Gastrocnemius medialis (tissue), 4 donors: Measurements from ENCODE around the gene COMMD2. TPM values are rescaled to one million over a fixed set of nuclear protein-coding genes. Genes with fewer than 3 reads are reported as not detected.
A peak's percentile ranks its signal among the peaks of the same experiment; 100 is the strongest.

Source experiments
- ATAC-seq, 2 donors: fragments of 150-250 bp; one replicate each; pipeline ENCODE4 v1.9.1; 2016
- DNase-seq, 2 donors: peaks; one replicate each; pipeline ENCODE4 v3.0.0-alpha.2; 2019
- H3K27ac ChIP-seq, 4 donors: fragments of 200-600 bp; sonication (generic); 1 replicate in 1 of 4; 2 replicates in 3 of 4; pipeline ENCODE4 v1.5.1; 2016 to 2018; ENCODE audit warnings: mild to moderate bottlenecking in 2 of 4, moderate library complexity in 1 of 4
- H3K27me3 ChIP-seq, 3 donors: fragments of 200-600 bp; sonication (generic) in 2 of 3; 1 replicate in 1 of 3; 2 replicates in 2 of 3; pipeline versions ENCODE4 v1.5.1 to v1.6.0; 2016 to 2019; ENCODE audit warnings: mild to moderate bottlenecking in 1 of 3, moderate library complexity in 1 of 3
- H3K36me3 ChIP-seq, 2 donors: fragments of 200-600 bp; sonication (generic) in 1 of 2; one replicate each; pipeline ENCODE4 v1.5.1; 2017 to 2018
- H3K4me1 ChIP-seq, 2 donors: fragments of 200-600 bp; sonication (generic) in 1 of 2; one replicate each; pipeline ENCODE4 v1.5.1; 2016 to 2017; ENCODE audit warnings: mild to moderate bottlenecking in 2 of 2
- H3K4me3 ChIP-seq, 4 donors: fragments of 200-600 bp; sonication (generic) in 3 of 4; 1 replicate in 1 of 4; 2 replicates in 3 of 4; pipeline ENCODE4 v1.5.1; 2016 to 2019; ENCODE audit warnings: mild to moderate bottlenecking in 2 of 4
- H3K9me3 ChIP-seq, 3 donors: fragments of 200-600 bp; sonication (generic) in 2 of 3; 1 replicate in 1 of 3; 2 replicates in 2 of 3; pipeline ENCODE4 v1.5.1; 2016 to 2019
- CTCF ChIP-seq, 5 experiments: fragments of 450-650 bp in 3 of 5; fragments of 200-600 bp in 2 of 5; sonication (generic) in 2 of 5; IDR thresholded peaks in 4 of 5; conservative IDR thresholded peaks in 1 of 5; 1 replicate in 4 of 5; 2 replicates in 1 of 5; pipeline ENCODE4 v1.5.1; 2016 to 2019; ENCODE audit warnings: antibody characterized with exemption in 5 of 5, mild to moderate bottlenecking in 3 of 5, moderate library complexity in 3 of 5
- POLR2A ChIP-seq, 2 donors: fragments of 450-650 bp; IDR thresholded peaks; one replicate each; pipeline ENCODE4 v1.6.1; 2017; ENCODE audit warnings: antibody characterized with exemption in 2 of 2, mild to moderate bottlenecking in 2 of 2, moderate library complexity in 2 of 2
- in situ Hi-C, 4 donors: fragments of 200-750 bp; cut with MboI; loops; one replicate each; pipeline versions ENCODE4 v1.15.0 to v1.8.0; 2017; ENCODE audit warnings: low sequenced_read_pairs in 4 of 4
- intact Hi-C: fragments of 100-400 bp; cut with DNase I; formaldehyde crosslinking; loops from one replicate; pipeline ENCODE4 v1.15.1; 2023; ENCODE audit warnings: low total_unique reads
- total RNA-seq, 4 donors: library from RNA; depleted of rRNA; stranded (reverse); fragments of >200 nt; gene quantifications; one replicate each; pipeline versions ENCODE4 v1.1.0 to v1.2.3, GENCODE V29; 2016

The COMMD2 gene
- total RNA-seq, 4 donors from 2014 or later: 7.9 to 10.0 (median 8.6) TPM

GRCh38 chr3:149703466-149703865 lies 48.8 kb downstream of the COMMD2 start:
- H3K27ac ChIP-seq: peak overlapping the region in 1 of 4 donors; percentile 5
- ATAC-seq: peak in 1 of 2 donors; percentile 68
- DNase-seq: peak; percentile 17 to 64
- intact Hi-C loops: loop anchor here (5.0 kb wide), 1 partner anchor 46 kb away; the partner anchor contains the start of gene WWTR1
- TF ChIP-seq CTCF (IDR thresholded peaks at IDR 0.05 in 4 of 5, conservative IDR thresholded peaks at IDR 0.05 in 1 of 5): no peak
- TF ChIP-seq POLR2A (IDR thresholded peaks at IDR 0.05): no peak
- H3K4me1 ChIP-seq: no peaks in the 10 kb centered on the region
- in situ Hi-C loops: loop anchor here in 1 of 4 donors (25.0 kb wide), 1 partner anchor 191 kb away; no protein-coding TSS in a partner anchor
- H3K36me3 ChIP-seq: no peaks in the 10 kb centered on the region
- no peaks in the 10 kb centered on the region for H3K27me3 ChIP-seq
- no peak overlapping the region for H3K4me3 ChIP-seq
- no peaks in the 10 kb centered on the region for H3K9me3 ChIP-seq

DNA sequence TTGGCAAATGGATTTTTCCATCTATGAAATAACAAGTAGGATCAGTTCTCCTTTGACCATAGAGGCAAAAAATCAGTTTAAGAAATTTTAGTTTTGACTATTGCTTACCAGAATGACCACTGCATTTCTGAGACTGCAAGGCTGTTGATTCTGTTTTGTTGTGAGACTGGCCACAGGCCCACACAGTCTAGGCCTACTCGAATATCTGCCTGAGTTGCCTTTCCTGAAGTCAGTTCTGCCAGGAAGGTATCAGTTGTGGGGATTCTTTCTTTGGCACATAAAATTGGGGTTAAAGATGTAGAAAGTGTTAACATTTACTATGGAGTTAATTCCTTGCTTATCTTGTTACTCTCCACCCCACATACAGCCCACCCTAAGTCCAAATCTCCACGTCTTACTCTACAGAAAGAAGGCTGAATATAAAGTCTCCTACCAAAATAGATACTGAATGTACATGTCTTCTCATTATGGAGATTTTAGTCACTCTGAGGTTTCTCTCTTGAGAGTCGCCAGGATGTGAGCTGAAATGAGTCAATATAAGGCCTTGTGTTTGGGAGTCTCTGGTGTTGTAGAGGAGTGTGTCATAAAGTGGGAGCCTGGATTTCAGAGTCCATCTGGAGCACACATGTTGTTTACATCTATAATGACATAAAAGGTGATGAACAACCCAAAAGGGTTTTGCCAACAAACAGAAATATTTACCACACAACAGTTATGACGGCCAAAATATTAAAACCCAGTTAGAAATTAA lies 49.4 kb downstream of the COMMD2 start:
- Histone ChIP-seq H3K36me3 (no peaks in the 10 kb centered on the region), H3K9me3 (no peaks in the 10 kb centered on the region), H3K27ac (peak overlapping the region in 2 of 4 donors; percentile 5 to 47), H3K4me3 (no peak overlapping the region), H3K4me1 (no peaks in the 10 kb centered on the region), H3K27me3 (no peaks in the 10 kb centered on the region)
- in situ Hi-C loops: loop anchor here in 1 of 4 donors (25.0 kb wide), 1 partner anchor 191 kb away; no protein-coding TSS in a partner anchor
- DNase-seq (no peak), ATAC-seq (peak in 1 of 2 donors; percentile 54)
- intact Hi-C loops: loop anchor here (5.0 kb wide), 1 partner anchor 46 kb away; the partner anchor contains the start of gene WWTR1
- TF ChIP-seq POLR2A (IDR thresholded peaks at IDR 0.05) (no peak), CTCF (IDR thresholded peaks at IDR 0.05 in 4 of 5, conservative IDR thresholded peaks at IDR 0.05 in 1 of 5) (no peak)

- Histone ChIP-seq H3K4me1 (no peaks in the 10 kb centered on the region), H3K36me3 (no peaks in the 10 kb centered on the region), H3K27ac (peak overlapping the region in 1 of 4 donors; percentile 47), H3K27me3 (no peaks in the 10 kb centered on the region), H3K9me3 (no peaks in the 10 kb centered on the region), H3K4me3 (no peak overlapping the region)
- TF ChIP-seq POLR2A (IDR thresholded peaks at IDR 0.05): no peak
- no peak for TF ChIP-seq CTCF (IDR thresholded peaks at IDR 0.05 in 4 of 5, conservative IDR thresholded peaks at IDR 0.05 in 1 of 5)
- no peak for ATAC-seq
- DNase-seq: no peak
- intact Hi-C loops: loop anchor here (5.0 kb wide), 1 partner anchor 45 kb away; the partner anchor contains the start of gene WWTR1
- in situ Hi-C loops: loop anchor here in 1 of 4 donors (25.0 kb wide), 1 partner anchor 190 kb away; no protein-coding TSS in a partner anchor
Measured at GRCh38 chr3:149701977-149702350, 50.3 kb downstream of the COMMD2 start.

DNA sequence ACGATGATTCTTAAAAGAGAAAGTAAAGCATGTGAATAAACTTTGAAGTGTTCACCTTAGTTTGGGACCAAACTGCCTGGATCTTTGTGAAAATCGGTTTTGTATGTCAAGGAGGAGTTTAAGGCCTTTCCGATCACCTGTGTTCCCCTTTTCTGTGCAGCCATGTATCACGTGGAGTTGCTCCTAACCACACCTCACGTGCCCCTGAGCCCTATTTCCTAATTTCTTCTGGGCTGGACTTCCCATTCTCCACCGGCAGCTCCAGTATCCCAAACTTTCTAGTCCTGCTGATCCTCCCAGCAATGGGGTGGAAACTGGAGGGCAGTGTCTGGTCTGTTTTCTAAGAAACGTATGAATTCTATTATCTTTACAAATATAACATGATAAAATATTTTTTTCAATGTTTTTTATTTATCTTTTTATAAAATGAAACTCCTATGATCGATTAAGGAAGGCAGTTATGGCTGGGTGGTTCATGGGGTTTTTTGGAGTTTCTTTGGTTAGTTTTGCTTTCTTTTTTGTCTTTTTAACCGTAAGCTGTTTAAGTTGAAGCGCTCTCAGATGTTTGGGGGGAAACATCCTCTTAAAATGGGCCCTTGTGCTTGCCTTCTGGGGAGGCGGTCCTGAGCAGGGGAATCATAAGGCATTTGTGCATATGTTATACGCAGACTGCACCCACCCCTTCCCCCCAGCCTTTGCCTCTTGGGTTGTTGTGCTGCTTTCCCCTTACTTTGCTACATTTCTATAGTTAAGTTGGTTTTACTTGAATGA lies 50.9 kb downstream of the COMMD2 start:
- Histone ChIP-seq H3K4me1 (no peaks in the 10 kb centered on the region), H3K4me3 (no peak overlapping the region), H3K9me3 (no peaks in the 10 kb centered on the region), H3K36me3 (no peaks in the 10 kb centered on the region), H3K27ac (no peak overlapping the region), H3K27me3 (no peaks in the 10 kb centered on the region)
- in situ Hi-C loops: loop anchor here in 1 of 4 donors (25.0 kb wide), 1 partner anchor 189 kb away; no protein-coding TSS in a partner anchor
- no peak for TF ChIP-seq CTCF (IDR thresholded peaks at IDR 0.05 in 4 of 5, conservative IDR thresholded peaks at IDR 0.05 in 1 of 5)
- ATAC-seq (no peak), DNase-seq (no peak)
- intact Hi-C loops: loop anchor here (5.0 kb wide), 1 partner anchor 44 kb away; the partner anchor contains the start of gene WWTR1

Other genes starting within 250 kb of the COMMD2 start
- 10 to 100 TPM; 11.3 to 30.7 (median 17.6) TPM for gene WWTR1, start 94.5 kb downstream of the COMMD2 start, total RNA-seq
- not detected for gene ANKUB1, start 40.1 kb upstream of the COMMD2 start, total RNA-seq
- 10 to 100 TPM; 48.3 to 63.6 (median 56.9) TPM for gene RNF13, start 60.7 kb upstream of the COMMD2 start, total RNA-seq
- 100 to 1,000 TPM in 3 of 4 donors, 10 to 100 TPM in 1; 64.1 to 208 (median 146) TPM for gene PFN2, start 218.4 kb upstream of the COMMD2 start, total RNA-seq